ENCODE measurements around the gene PATL2.
"Not testable (repeated sequence)": the region's sequence is repeated elsewhere in the genome, so short reads cannot be mapped to it uniquely, and the experiment has no call there.

Gene PATL2

GRCh38 chr15:44711096-44711742, at the start of gene PATL2, which contains the start of gene B2M:
Gene PATL2, minus strand, starts transcription at chr15:44711323. Its CDS starts 34,833 bp downstream, at chr15:44676490.
Gene B2M, plus strand, starts transcription at chr15:44711517. Its CDS starts 30 bp downstream, at chr15:44711547.
- DNase-seq (ENCODE audit: low read depth in 2 of 2) = peak; percentile 87 to 96

- DNase-seq (ENCODE audit: low read depth in 2 of 2) = no peak
Measured at GRCh38 chr15:44753345-44753744, 42.2 kb upstream of the PATL2 start.

DNA sequence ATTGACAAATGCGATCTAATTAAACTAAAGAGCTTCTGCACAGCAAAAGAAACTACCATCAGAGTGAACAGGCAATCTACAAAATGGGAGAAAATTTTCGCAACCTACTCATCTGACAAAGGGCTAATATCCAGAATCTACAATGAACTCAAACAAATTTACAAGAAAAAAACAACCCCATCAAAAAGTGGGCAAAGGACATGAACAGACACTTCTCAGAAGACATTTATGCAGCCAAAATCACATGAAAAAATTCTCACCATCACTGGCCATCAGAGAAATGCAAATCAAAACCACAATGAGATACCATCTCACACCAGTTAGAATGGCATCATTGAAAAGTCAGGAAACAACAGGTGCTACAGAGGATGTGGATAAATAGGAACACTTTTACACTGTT, 32.3 kb upstream of the PATL2 start:
- not testable (repeated sequence) for DNase-seq (ENCODE audit: low read depth in 2 of 2)

GRCh38 chr15:44739222-44739847, 28.2 kb upstream of the PATL2 start:
- DNase-seq (ENCODE audit: low read depth in 2 of 2) = not testable (repeated sequence)

DNA sequence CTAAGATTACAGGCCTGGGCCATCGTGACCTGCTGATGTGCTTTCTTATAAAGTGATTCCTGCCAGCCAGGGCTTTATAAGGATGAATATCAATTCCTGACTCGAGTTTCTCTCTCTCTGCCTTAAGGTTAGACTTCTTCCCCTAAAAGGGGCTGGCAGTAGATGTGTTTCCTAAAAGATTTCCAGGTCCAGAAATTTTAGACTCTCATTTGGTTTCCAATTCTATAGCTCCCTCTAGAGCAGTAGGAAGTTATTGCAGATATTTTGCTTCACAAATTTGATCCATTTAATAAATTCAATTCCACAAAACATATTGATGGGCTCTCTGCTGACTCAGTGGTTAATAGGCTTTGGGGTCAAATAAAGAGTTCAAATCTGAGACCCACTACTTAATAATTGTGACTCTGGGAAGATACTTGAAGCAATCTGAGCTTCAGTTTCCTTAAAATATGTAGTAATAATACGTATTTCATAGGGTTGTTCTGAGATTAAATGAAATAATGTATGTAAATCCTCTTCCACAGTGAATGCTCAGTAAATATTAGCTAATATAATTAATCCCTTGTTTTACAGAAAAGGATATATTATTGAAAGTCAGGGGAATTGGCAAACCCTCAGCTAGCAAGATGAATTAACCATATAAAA, 27.3 kb upstream of the PATL2 start:
- DNase-seq (ENCODE audit: low read depth in 2 of 2) = no peak

- no peak for DNase-seq (ENCODE audit: low read depth in 2 of 2)
Measured at GRCh38 chr15:44736181-44736765, 25.1 kb upstream of the PATL2 start, which contains the start of gene TRIM69. Gene TRIM69, plus strand, starts transcription at chr15:44736528. Its CDS starts 177 bp downstream, at chr15:44736705.

DNA sequence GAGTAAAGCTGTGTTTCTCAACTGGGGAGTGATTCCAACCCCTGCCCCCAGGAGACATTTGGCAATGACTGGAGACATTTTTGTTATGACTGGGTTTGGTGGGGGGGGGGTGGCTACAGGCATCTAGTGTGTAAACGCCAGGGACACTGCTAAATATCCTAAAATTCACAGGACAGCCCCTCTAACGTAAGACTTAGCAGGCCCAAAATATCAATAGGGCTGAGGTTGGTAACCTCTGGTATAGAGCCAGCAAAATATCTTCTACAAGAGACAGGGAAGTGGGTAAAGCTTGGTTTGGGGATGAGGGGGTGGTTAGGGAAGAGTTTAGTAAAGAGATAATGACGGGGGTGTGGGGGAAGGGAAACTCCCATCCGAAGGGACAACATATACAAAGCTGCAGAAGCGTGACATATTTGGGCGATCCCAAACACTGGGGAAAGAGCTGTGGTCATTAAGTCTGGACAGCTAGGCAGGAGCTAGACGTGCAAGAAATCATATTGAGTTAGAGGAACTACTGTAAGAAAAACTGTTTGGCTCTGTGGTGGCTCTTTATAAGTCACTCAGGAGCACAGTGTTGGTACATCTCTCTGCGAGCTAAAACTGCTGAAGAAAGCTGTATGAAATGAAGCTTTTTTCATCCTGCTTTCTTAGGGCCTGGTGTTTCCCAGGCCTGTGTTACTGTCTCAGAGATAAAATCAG, 24.5 kb upstream of the PATL2 start:
- DNase-seq (ENCODE audit: low read depth in 2 of 2) = peak in 1 of 2 donors; percentile 26

GRCh38 chr15:44734839-44735481, 23.8 kb upstream of the PATL2 start:
- DNase-seq (ENCODE audit: low read depth in 2 of 2) = no peak

DNA sequence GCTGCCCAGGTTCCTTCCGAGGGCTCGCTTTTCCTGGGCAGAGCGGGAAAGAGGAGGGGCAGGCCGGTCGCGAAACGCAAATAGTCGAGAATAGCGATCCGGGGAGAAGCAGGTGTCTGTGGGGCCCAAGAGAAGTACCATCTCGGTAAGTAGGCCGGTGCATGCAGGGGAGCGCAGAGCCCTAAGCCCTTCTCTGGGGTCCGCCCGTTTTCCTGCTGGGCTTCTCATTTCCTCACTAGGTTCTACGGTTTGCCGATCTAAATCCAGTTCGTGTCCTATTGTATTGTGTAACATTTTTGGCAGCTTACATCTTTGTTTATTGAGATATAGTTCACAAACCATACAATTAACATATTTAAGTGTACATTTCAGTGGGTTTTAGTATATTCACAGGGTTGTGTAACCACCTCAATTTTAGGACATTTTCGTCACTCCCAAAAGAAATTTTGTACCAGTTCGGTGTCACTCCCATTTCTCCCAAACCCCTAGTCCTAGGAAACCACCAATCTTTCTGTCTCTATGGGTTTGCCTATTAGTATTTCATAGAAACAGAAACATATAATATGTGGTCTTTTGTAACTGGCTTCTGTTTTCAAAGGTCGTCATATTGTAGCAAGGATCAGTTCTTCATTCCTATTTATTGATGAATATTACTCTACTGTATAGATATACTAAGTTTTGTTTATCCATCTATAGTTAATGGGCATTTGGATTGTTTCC, 18.4 kb upstream of the PATL2 start:
- peak in 1 of 2 donors; percentile 38 for DNase-seq (ENCODE audit: low read depth in 2 of 2)

GRCh38 chr15:44728576-44729407, 17.7 kb upstream of the PATL2 start:
- peak; percentile 79 to 96 for DNase-seq (ENCODE audit: low read depth in 2 of 2)

GRCh38 chr15:44728232-44728575, 17.1 kb upstream of the PATL2 start:
- DNase-seq (ENCODE audit: low read depth in 2 of 2) = not testable (repeated sequence)

GRCh38 chr15:44727485-44728231, 16.5 kb upstream of the PATL2 start:
- DNase-seq (ENCODE audit: low read depth in 2 of 2) = no peak

DNA sequence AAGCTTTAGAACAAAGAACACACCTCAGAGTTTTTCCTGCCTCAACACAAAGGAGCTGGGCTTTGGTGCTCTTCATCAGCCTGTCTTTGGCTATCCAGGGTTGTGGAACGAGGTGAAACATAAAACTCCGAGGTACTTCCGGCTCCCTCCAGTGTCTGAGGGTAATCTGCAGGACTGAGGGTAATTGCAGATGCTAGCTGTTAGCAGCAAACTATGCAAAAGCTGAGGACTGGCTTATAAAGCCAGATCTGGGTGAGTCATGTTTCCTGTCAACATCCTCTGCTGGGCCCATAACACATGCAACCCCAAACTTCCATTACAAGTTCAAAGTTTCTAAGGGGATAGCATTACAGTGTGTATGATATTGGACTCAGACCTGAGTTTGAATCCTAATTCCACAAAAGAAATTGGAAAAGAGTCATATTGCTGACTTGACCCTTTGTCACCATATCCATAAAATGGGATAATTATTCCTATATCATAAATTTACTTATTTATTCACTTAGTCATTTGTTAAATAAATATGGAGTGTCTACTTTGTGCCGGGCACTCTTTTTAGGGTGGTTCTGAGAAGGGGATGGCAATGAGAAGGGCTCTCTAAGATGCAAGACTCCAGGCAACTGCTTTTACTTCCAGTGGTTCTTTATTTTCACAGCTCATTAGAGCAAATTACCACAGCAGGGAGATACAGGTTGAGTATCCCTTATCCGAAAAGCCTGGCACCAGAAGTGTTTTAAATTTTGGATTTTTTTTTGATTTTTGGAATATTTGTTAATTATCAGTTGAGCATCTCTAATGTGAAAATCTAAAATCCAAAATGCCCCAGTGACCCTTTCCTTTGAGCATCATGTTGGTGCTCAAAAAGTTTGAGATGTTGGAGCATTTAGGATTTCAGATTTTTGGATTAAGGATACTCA, 15.7 kb upstream of the PATL2 start:
- DNase-seq (ENCODE audit: low read depth in 2 of 2) = peak in 1 of 2 donors; percentile 68

DNA sequence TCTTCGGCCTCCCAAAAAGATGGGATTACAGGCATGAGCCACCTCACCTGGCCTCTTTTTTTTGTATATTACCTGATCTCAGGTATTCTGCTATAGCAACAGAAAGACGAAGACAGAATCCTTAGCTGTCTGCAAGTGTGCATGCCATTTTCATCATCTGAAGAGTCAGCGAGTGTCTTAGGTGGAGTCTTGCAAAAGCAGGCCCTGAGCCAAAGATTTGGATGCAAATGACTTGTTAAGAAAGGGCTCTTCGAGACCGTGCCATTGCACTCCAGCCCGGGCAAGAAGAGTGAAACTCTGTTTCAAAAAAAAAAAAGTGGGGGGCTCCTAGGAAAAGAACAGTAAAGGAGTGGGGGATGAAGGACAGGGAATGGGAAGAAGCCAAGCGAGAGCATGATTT, 15.0 kb upstream of the PATL2 start:
- no peak for DNase-seq (ENCODE audit: low read depth in 2 of 2)

GRCh38 chr15:44722011-44722410, 10.9 kb upstream of the PATL2 start:
- DNase-seq (ENCODE audit: low read depth in 2 of 2) = no peak

- no peak for DNase-seq (ENCODE audit: low read depth in 2 of 2)
Measured at GRCh38 chr15:44720460-44721176, 9.5 kb upstream of the PATL2 start.

DNA sequence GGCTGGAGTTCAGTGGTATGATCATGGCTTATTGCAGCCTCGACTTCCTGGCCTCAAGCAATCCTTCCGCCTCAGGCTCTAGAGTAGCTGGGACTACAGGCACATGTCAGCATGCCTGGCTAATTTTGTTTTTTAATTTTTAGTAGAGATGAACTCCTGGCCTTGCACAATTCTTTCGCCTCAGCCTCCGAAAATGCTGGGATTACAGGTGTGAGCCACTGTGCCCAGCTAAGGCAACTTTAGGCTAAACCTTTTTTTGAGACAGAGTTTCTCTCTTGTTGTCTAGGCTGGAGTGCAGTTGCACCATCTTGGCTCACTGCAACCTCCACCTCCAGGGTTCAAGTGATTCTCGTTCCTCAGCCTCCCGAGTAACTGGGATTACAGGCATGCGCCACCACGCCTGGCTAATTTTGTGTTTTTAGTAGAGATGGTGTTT, 8.9 kb upstream of the PATL2 start:
- DNase-seq (ENCODE audit: low read depth in 2 of 2) = peak in 1 of 2 donors; percentile 14
